B cell (primary cell): ENCODE measurements around the gene NOC4L.

ENCODE experiments used
- CTCF ChIP-seq: fragments of 200-600 bp; IDR thresholded peaks from one replicate; pipeline ENCODE4 v1.8.0; 2022; ENCODE audit warnings: antibody characterized with exemption, mild to moderate bottlenecking
- EZH2 ChIP-seq: IDR thresholded peaks from 2 replicates; pipeline ENCODE4 v1.6.1; 2012; ENCODE audit warnings: borderline replicate concordance, low read depth, mild to moderate bottlenecking, moderate library complexity, low read length; ENCODE audit not compliant: insufficient read depth, poor library complexity, severe bottlenecking

- no peak for TF ChIP-seq CTCF
- TF ChIP-seq EZH2: no peak
These were observed 13.0 kb upstream of the NOC4L start for GRCh38 chr12:132131229-132131628.
